ENCODE measurements around the gene HMCN2.

Gene HMCN2

DNA sequence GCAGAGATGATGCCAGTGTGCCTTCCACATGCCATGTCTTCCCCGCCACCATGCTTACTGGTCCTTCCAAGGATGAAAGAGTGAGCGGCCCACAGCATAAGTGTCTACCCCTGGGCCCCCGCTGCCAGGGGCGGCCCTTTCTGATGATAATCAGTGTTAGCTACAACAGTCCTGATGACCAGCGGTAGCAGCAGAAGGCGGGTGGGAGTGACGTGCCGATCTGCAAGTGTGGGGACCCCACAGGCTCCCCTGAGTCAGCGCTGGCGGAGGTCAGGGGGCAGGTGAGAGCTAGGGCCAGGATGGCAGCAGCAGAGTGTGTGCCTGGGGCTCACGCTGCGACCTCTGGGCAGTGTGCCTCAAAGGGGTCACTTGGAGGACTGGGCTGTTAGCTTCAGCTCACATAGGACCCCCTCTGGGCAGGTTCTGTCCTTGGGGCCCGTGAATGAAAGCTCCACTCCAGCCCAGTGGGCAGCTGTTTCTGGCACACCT is 80.4 kb downstream of the HMCN2 start:
- DNase-seq (ENCODE audit: low spot score): no peak

DNA sequence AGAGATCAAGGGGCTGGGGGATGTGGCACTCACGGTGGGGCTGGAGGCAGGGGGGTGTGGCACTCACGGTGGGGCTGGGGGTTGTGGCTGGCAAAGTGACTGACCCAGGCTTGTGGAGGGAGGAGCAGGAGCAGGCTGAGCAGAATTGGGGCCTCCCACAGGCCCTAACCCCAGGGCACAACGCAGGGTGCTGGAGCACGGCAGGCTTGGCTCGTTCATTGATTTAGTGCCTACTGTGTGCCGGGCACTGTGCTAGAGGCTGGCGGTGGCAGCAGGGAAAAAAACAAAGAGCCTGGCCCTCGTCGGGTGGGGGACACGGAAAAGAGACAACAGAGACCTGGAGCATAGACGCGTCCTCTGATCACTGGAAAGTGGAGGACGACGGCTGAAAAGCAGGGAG is 80.9 kb downstream of the HMCN2 start:
- no peak for DNase-seq (ENCODE audit: low spot score)

DNA sequence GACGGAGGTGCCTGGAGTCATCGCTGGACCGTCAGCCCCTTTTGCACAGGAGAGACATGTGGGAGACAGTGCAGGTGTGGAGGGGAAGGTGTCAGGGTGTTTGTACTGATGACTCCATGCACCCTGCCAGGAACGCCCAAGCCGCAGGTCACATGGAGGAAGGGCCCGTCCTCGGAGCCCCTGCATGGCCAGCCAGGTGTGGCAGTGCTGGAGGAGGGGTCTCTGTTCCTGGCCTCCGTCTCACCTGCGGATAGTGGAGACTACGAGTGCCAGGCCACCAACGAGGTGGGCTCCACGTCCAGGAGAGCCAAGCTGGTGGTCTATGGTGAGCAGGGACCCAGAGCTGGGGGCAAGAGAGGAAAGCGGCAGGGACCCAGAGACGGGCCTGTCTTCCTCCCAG is 81.5 kb downstream of the HMCN2 start:
- DNase-seq (ENCODE audit: low spot score): no peak

DNA sequence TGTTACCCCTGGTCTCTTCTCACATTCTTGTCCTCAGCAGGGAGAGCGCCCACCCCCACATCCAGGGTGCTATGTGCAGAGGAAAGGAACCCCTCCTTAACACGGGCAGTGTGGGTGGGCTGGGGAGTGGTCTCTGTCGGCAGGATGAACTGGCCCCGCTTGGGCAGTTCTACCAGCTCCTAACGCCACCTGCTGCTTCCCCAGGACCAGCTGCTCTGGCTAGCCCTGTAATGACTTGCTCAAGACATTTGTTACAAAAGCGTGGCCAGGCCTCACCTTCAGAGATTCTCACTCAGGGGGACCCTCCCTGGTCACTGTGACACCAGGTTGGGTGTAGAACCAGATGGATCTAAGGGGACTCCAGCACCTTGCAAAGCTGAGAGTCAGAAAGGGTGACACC is 82.4 kb downstream of the HMCN2 start:
- DNase-seq (ENCODE audit: low spot score): no peak

DNA sequence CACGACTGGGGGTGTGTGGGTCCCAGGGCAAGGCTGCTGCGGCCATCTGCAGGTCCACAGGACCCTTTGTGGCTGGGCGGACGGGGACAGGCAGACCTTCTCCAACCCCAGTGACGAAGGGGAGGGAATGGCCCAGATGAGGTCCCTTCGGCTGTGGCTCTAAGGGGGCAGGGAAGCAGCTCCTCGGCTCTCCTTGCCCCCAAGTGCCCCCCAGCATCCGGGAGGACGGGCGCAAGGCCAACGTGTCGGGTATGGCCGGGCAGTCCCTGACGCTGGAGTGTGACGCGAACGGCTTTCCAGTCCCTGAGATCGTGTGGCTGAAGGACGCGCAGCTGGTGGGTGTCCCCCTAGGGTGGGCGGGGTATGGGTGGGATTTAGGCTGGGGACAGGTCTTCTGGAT is 82.8 kb downstream of the HMCN2 start:
- DNase-seq (ENCODE audit: low spot score): no peak

DNA sequence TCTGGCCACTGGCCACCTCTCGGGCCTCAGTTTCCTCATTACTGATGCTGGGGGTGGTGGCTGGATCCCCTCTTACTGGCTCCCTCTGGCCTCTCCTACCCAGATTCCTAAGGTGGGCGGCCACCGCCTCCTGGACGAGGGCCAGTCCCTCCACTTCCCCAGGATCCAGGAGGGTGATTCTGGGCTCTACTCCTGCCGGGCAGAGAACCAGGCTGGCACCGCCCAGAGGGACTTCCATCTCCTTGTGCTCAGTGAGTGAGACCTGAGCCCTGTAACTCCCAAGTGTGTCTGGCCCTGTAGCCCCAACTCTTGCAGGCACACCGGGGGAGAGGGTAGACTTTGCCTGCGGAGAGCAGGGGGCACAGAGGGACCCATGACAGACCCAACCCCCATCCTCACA is 83.3 kb downstream of the HMCN2 start:
- no peak for DNase-seq (ENCODE audit: low spot score)

DNA sequence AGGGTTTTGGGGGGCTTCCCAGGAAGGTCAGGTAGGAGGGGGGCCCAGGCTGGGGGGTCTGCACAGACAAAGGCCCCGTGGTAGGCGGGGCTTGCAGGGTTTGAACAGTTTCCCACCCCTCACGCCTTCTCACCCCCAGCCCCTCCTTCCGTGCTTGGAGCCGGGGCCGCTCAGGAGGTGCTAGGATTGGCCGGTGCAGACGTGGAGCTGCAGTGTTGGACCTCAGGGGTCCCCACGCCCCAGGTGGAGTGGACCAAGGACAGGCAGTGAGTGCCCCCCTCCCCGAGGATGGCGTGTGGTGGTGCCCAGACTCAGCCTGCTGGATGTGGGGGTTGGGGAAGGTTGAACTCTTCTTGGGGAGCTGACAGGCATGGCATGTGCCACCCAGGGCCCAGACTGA is 83.8 kb downstream of the HMCN2 start:
- DNase-seq (ENCODE audit: low spot score): no peak

DNA sequence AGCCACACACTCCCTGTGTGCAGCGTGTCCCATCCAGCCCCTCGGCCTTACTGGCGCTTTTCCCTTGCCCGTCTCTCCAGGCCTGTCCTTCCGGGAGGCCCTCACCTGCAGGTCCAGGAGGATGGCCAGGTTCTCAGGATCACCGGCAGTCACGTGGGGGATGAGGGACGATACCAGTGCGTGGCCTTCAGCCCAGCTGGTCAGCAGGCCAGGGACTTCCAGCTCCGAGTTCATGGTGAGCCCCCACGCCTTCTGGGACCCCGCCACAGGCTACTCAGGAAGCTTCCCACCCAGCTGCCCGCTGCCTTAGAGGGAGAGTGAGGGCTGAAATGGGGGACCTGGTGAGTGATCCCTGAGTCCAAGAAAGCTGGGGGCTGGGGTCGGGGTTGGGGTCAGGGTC is 85.8 kb downstream of the HMCN2 start:
- DNase-seq (ENCODE audit: low spot score): no peak

DNA sequence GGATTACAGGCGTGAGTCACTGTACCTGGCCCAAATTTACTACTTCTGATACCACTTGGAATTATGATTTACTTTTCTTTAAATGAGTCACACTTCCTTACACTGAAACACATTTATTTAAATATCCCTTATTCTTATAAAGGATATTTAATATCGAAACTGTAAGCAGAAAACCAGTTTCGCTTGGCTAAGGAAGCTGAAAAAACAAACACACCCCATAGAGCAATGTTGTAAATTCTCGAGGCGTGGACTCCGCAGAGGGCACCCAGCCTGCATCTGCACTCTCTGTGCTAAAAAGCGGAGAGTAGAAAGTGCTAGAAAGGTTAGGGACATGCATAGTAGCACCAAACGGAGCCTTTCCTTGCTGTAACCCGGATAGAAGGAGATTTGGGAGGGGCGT is 86.5 kb downstream of the HMCN2 start:
- peak; percentile 28 for DNase-seq (ENCODE audit: low spot score)

DNA sequence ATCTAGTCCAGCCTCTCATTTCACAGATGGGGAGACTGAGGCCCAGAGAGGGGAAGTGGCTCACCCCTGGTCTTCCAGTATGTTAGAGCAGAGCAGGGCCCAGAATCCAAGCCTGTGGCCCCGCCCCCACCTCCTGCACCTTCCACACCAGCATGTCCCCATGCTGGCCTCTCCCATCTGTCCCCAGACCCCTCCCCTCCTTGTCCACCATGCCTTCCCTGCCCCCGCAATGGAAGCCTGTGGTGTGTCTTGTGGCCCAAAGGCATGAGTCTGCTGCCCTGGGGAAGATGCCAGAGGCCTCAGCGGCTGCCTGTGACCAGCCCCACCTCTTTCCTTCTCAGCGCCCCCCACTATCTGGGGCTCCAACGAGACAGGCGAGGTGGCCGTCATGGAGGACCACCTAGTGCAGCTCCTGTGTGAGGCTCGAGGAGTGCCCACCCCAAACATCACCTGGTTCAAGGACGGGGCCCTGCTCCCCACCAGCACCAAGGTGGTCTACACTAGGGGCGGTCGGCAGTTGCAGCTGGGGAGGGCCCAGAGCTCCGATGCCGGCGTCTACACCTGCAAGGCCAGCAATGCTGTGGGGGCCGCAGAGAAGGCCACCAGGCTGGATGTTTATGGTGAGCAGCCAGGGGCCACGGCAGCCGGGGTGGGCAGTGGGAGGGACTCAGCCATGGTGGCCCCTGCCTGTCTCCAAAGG is 87.2 kb downstream of the HMCN2 start:
- no peak for DNase-seq (ENCODE audit: low spot score)

DNA sequence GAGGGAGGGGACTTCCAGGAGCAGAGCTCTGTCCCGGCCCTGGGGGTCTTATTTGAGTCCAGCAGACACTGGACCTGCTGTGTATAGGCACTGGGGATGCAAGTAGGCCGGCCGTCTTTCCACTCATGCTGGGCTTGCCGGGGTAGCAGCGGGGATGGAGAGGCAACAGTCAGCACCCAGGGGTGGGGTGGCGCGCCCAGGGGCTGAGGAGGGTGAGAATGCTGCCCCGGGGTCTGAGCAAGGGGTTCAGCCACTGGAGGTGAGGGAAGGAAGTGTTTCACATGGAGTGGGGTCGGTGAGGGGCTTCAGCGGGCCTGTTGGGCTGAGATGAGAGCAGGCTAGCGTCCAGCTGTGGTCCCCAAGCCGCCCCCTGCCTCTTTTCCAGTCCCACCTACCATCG is 88.8 kb downstream of the HMCN2 start:
- DNase-seq (ENCODE audit: low spot score): no peak

DNA sequence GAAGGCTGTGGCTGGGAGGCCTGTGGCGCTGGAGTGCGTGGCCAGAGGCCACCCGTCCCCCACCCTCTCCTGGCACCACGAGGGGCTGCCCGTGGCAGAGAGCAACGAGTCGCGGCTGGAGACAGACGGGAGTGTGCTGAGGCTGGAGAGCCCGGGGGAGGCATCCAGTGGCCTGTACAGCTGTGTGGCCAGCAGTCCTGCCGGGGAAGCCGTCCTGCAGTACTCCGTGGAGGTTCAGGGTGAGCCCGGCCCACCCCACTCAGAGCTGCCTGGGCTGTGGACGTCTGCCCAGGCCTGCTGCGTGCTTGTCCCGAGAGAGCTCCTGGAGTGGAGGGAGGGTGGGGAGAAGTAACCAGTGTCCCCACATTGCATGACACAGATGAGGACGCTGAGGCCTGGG is 89.2 kb downstream of the HMCN2 start:
- no peak for DNase-seq (ENCODE audit: low spot score)

DNA sequence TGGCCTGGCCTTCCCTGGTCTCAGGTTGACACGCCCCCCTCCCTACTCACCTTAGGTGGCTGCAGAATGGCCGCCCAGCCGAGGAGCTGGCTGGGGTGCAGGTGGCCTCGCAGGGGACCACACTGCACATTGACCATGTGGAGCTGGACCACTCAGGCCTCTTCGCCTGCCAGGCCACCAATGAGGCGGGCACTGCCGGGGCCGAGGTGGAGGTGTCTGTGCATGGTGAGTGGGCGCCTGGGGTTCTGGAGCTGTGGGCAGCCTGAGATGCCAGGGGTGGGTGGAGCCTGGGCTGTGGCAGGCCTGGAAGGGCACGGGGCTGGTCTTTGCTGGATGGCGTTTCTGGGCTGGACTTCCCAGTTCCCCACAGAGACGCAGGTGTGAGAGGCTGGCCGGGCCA is 90.5 kb downstream of the HMCN2 start:
- DNase-seq (ENCODE audit: low spot score): no peak

DNA sequence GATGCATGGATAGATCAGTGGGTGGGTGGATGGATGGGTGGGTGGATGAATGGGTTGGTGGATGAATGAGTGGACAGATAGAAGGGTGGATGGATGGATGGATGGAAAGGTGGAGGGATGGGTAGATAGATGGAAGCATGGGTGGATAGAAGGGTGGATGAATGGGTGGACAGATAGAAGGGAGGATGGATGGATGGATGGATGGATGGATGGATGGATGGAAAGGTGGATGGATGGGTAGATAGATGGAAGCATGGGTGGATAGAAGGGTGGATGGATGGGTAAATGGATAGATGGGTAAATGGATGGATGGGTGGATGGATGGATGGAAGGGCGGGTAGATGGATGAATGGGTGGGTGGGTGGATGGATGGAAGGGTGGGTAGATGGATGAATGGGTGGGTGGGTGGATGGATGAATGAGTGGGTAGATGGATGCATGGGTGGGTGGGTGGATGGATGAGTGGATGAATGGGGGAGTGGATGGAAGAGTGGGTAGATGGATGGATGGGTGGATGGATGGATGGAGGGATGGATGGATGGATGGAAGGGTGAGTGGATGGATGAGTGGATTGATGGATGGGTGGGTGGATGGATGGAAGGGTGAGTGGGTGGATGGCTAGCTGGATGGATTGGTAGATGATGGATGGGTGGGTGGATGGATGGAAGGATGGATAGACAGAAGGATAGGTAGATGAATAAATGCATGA is 91.5 kb downstream of the HMCN2 start:
- no peak for DNase-seq (ENCODE audit: low spot score)

DNA sequence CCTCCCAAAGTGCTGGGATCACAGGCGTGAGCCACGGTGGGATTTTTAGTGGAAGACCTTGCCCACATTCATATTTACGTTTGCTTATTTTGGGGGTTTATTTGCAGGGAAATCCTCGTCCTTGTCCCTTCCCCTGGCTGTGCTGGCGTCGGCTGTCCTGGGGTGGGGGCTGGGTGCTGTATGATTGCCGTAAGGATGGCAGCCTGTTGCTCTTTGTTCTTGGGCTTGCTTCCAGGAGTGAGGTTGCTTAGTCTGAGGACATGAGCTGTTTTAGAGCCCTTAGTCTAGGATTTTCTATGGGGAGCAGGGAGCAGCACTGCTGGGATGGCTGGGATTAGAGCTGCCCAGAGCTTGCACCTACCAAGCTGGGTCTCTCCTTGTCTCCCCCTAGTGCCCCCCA is 93.4 kb downstream of the HMCN2 start:
- DNase-seq (ENCODE audit: low spot score): no peak

DNA sequence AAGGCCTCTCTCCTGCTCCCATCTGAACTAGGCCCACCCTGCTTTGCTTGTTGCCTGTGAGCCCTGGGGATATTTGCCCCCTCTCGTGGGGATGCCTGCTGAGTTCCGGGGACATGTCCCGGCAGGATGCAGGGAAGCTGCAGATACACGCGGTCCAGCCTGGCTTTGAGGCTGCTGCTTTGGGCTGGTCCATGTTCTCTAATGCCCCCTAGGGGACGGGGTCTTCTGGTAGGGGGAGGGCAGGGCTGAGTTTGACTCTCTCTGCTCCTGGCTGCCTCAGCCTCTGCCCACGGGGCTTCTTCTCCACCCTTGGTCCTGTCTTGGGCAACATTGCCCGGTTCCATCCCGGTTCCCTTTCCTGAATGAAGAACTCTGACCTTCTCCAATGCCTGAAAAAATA is 94.3 kb downstream of the HMCN2 start:
- DNase-seq (ENCODE audit: low spot score): no peak

DNA sequence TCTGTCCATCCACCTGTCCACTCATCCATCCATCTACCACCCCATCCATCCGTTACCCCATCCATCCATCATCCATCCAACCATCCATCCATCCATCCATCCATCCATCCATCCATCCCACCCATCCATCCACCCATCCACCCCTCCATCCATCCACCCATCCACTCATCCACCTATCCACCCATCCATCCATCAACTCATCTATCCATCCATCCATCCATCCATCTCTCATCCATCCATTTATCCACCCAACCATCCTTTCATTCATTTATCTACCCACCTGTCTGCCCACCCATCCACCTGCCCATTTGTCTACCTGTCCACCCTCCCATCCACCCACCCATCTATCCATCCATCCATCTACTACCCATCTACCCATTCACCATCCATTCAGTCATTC is 95.1 kb downstream of the HMCN2 start:
- no peak for DNase-seq (ENCODE audit: low spot score)

DNA sequence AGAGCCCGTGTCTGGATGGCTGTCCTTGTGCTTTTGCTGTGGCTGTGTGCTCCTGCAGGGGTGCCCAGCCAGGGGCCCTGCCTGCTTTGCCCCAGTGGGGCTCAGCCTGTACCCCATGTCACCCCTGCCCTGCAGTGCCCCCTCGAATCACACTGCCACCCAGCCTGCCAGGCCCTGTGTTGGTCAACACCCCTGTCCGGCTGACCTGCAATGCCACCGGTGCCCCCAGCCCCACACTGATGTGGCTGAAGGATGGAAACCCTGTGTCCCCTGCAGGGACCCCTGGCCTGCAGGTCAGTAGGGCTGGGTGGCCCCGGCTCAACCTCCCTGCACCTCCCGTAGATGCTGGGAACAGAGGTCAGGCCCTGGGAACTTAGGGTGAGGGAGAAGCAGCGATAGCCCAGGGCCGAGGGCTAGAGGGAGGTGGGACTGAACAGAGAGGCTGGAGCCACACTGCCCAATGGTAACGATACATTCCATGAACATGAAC is 96.4 kb downstream of the HMCN2 start:
- no peak for DNase-seq (ENCODE audit: low spot score)

DNA sequence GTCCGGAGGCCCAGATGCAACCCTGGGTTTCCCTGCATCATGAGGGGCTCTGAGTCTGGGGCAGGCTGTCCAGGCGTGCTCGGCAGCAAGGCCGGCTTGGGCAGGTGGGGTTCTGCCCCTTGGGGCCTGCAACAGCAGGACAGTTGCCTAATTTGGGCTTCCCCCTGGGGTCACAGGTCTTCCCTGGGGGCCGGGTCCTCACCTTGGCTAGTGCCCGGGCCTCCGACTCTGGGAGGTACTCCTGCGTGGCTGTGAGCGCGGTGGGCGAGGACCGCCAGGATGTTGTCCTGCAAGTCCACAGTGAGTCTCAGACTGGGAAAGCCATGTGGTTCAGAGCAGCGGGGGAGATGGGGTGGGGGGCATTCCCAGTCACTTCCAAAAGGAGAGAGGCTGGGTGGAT is 97.1 kb downstream of the HMCN2 start:
- DNase-seq (ENCODE audit: low spot score): no peak

DNA sequence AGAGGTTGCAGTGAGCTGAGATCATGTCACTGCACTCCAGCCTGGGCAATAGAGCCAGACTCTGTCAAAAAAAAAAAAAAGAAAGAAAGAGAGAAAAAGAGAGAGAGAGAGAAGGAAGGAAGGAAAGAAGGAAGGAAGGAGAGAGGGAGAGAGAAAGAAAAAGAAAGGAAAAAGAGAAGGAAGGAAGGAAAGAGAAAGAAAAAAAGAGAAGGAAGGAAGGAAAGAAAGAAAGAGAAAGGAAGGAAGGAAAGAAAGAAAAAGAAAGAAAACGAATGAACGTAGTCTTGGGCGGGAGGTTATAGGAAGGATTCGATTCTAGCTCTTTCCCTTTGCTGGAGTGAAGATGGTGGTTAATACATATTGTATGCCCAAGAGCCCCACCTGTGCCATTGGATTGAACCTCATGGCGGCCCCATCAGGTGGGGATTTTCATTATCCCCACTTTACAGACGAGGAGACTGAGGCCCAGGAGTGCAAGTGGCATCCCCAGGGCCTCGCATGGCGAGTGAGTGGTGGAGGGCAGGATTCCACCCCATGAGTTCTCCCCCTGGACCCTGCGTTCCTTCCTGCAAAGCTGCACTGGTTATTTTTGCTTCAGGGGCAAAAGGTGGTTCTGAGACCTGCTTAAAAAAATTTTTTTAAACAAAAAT is 98.3 kb downstream of the HMCN2 start:
- no peak for DNase-seq (ENCODE audit: low spot score)

DNA sequence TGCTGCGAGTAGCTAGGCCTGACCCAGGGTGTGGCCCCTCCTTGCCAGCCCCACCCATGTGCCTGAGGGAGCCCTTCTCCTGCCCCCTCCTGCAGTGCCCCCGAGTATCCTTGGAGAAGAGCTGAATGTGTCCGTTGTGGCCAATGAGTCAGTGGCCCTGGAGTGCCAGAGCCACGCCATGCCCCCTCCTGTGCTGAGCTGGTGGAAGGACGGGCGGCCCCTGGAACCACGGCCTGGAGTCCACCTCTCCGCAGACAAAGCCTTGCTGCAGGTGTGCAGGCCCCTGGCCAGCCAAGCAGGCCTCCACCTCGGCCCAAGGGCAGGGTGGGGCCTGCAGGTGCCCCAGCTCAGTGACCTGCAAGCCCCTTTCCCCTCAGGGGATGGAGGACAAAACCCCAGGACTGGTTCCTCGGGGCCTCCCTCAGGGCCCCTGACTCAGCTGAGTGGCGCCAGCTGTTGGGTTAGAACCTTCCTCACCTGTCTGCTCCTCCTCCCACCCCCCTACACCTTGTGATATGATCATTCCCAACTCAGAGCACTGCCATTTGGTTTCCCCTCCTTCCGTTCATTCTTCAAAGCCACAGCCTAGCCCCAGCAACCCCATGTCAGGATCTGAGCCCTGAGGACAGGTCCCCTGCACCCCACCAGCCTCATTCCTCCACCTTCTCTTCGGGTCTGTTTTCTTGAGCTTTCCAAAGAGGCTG is 99.2 kb downstream of the HMCN2 start:
- no peak for DNase-seq (ENCODE audit: low spot score)

DNA sequence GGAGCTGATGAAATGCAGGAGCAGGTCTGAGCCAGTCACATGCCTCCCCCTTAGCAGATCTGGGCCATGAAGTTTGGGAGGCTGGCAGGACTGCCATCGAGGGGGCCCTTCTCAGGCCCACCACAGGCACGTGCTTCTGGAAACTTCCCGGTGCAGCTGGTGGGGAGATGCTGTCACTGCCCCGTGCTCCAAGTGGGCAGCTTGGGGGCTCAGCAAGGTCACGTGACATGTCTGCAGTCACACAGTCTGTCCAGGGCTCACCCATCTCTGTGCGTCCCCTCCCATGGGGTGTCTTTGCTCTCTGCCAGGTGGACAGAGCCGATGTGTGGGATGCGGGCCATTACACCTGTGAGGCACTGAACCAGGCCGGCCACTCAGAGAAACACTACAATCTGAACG is 99.8 kb downstream of the HMCN2 start:
- no peak for DNase-seq (ENCODE audit: low spot score)

DNA sequence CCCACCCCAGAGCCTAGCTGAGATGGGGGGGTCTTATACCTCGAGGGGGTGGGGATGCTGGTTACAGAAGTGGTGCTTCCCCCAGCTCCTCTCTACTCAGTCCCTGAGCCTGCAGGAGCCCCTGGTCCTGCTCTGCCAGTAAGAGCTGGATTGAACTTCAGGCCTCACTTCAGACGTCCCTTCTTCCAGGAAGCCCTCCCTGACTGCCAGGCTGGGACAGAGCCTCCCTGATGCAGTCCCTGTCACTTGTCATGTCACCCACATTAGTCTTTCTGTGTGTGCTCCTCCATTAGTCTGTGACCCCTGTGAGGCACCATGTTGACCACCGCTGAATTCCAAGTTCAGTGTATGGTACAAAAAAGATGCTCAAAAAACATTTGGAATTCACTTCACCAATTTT is 100.5 kb downstream of the HMCN2 start:
- no peak for DNase-seq (ENCODE audit: low spot score)
